Neuron (in vitro differentiated cells): ENCODE results near the gene FOXE1.

Experiments
- H2AFZ ChIP-seq: one replicate; pipeline ENCODE4 v1.6.1; 2013; ENCODE audit warnings: low read depth, mild to moderate bottlenecking, inconsistent platforms, low read length, moderate library complexity
- H3K27me3 ChIP-seq: one replicate; pipeline ENCODE4 v1.6.1; 2013; ENCODE audit warnings: low read length; ENCODE audit not compliant: insufficient read depth
- H3K36me3 ChIP-seq: one replicate; pipeline ENCODE4 v1.6.1; 2013; ENCODE audit warnings: low read length; ENCODE audit not compliant: insufficient read depth
- H3K4me1 ChIP-seq: one replicate; pipeline ENCODE4 v1.6.1; 2013; ENCODE audit warnings: low read length; ENCODE audit not compliant: insufficient read depth
- H3K4me3 ChIP-seq: 2 replicates; pipeline ENCODE4 v1.5.1; 2013; ENCODE audit warnings: mild to moderate bottlenecking, low read length, moderate library complexity
- H3K9me3 ChIP-seq: one replicate; pipeline ENCODE4 v1.6.1; 2013; ENCODE audit warnings: low read length

Gene FOXE1

DNA sequence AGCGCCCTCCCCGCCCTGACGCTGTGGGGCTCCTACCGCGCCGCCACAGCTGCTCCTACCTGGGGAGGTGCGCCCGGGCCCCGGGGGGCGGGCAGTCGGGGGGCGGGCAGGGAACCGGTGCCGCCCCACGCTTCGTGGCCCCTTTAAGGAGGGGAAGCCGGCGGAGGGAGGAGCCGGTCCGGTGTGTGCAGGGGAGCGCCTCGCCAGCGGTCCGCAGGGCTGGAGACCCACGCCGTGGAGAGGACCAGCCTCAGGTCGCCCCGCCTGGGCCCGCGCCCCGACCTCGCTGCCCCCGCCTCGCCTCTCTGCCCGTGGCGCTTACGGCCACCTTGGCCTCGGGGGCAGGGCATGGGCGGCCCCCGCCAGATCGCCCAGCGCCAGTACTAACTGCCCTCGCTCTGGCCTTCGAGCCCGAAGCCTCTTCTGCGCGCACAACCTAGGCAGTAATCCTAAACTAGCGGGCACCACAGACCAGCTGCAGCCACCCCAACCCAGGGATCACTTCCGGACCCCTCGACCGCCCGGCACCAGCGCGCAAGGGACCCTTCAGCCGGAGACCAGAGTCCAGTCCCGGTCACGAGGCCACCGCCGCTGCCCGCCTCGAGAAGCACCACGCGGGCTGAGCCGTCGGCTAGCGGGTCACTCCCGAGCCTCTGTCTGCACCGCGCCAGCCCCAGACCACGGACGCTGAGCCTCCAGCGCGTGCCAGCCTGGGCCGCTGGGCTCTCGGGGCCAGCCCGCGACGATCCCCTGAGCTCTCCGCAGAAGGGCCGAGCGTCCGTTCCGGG lies at the start of gene FOXE1:
TSS of gene FOXE1 (plus strand) at position 171 of the 788 bp plus-strand sequence. CDS start 689 bp downstream, outside the sequence.
- Histone ChIP-seq H3K27me3 (peaks cover 98% of the 10 kb centered on the region), H3K36me3 (no peaks in the 10 kb centered on the region), H3K4me1 (no peaks in the 10 kb centered on the region), H3K4me3 (peak within 1 kb of the TSS; percentile 29), H3K9me3 (peaks cover 11% of the 10 kb centered on the region), H2AFZ (peak within 1 kb of the TSS; percentile 34)

DNA sequence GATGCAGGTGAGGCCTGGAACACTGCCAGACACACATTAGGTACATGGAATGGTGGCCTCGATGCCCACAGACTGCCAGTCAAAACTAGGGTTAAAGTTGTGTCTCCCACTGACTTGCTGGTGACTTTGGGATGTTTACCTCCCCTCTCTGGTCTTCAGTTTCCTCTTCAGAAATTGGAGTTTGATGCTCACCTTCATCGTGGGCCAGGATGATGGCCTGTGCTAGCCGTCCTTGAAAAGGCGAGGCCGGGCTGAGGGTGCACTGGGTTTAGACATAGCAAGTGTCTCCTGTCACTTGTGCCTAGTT lies 49.0 kb upstream of the FOXE1 start:
- Histone ChIP-seq H3K27me3 (peaks cover 45% of the 10 kb centered on the region), H3K4me3 (peak overlapping the region; percentile 72), H3K4me1 (peaks cover 3% of the 10 kb centered on the region)

DNA sequence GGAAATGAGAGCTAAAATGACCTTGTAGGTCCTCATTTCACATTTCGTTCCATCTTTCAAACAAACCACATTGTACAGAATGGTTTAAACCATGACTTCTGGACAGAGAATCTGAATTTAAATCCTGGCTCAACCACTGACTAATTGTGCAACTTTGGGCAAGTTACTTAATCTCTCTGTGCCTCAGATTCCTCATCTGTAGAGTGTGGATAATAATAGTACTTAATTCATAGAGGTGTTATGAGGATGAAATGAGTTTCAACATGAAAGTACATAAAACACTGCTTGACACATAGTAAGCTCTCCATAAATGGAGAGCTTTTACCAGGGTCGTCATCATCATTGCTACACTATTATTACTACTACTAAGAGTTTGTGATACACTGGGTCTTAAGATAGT lies 46.3 kb upstream of the FOXE1 start:
- no peak overlapping the region for H3K4me3 ChIP-seq
- no peak overlapping the region for H2AFZ ChIP-seq
- H3K36me3 ChIP-seq = no peaks in the 10 kb centered on the region
- peaks cover 3% of the 10 kb centered on the region for H3K4me1 ChIP-seq
- peaks cover 47% of the 10 kb centered on the region for H3K27me3 ChIP-seq
- H3K9me3 ChIP-seq = no peaks in the 10 kb centered on the region

More for the DNA sequence above, 49.0 kb upstream of the FOXE1 start:
- Histone ChIP-seq H2AFZ (peak overlapping the region; percentile 99), H3K9me3 (no peaks in the 10 kb centered on the region), H3K36me3 (no peaks in the 10 kb centered on the region)

DNA sequence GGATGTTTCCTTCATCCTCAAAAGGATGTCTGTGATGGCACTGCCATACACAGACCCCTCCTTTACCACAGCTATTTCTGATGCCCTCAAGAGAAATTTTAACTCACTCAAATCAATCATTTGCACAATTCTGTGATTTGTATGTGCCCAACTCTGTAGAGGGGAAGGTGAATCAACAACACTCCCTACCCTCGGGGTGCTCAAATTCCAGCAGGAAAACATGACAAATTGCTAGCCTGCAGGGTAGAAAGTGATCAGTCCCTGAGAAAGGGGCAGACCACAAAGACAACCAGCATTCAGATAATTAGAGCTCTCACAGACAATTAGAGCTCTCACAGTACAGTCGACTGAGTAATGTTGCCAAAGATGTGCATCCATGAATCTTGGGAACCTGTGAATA lies 45.3 kb upstream of the FOXE1 start:
- H2AFZ ChIP-seq = no peak overlapping the region
- H3K27me3 ChIP-seq = peaks cover 40% of the 10 kb centered on the region
- no peak overlapping the region for H3K4me3 ChIP-seq
- peaks cover 3% of the 10 kb centered on the region for H3K4me1 ChIP-seq
- no peaks in the 10 kb centered on the region for H3K9me3 ChIP-seq
- no peaks in the 10 kb centered on the region for H3K36me3 ChIP-seq

DNA sequence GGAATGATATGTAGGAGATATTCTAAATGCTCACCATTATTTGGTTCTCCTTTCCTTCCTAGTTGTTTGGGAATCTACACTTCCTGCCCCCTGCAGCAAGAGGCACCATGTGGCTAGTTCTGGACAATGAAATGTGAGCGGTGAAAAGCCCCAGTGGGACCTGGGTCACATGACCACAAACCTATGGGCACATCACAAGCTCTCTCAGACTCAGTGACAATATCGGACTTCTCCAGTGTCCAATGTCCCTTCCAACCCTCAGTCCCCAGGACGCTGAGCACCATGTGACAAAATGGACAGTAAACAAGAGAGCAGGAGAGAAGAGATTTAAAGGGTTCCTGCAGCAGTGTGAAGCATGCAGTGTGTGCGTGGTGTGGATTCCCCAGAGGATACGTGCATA lies 44.6 kb upstream of the FOXE1 start:
- Histone ChIP-seq H3K36me3 (no peaks in the 10 kb centered on the region), H3K27me3 (peaks cover 38% of the 10 kb centered on the region), H3K4me3 (no peak overlapping the region), H3K4me1 (no peaks in the 10 kb centered on the region), H2AFZ (no peak overlapping the region), H3K9me3 (no peaks in the 10 kb centered on the region)

DNA sequence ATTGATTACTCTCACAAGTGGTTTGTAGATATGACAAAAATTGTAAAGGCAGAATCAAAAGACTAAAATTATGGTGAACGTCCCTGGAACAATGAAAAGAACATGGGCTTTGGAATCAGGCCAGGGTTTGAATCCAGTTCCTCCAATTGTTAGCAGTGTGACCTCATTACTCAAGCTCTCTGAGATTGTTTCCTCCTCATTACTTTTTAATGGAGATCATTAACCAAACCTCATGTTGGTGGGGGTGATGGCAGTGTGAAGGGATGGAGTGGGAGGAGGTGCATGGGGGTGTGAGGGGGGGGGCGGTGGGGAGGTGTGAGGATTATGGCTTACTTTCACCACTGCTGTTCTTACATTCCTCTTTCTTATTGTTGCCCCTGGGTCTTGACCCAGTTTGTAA lies 44.1 kb upstream of the FOXE1 start:
- Histone ChIP-seq H3K27me3 (peaks cover 36% of the 10 kb centered on the region), H3K4me3 (no peak overlapping the region), H3K4me1 (no peaks in the 10 kb centered on the region), H3K36me3 (no peaks in the 10 kb centered on the region), H3K9me3 (no peaks in the 10 kb centered on the region), H2AFZ (no peak overlapping the region)

DNA sequence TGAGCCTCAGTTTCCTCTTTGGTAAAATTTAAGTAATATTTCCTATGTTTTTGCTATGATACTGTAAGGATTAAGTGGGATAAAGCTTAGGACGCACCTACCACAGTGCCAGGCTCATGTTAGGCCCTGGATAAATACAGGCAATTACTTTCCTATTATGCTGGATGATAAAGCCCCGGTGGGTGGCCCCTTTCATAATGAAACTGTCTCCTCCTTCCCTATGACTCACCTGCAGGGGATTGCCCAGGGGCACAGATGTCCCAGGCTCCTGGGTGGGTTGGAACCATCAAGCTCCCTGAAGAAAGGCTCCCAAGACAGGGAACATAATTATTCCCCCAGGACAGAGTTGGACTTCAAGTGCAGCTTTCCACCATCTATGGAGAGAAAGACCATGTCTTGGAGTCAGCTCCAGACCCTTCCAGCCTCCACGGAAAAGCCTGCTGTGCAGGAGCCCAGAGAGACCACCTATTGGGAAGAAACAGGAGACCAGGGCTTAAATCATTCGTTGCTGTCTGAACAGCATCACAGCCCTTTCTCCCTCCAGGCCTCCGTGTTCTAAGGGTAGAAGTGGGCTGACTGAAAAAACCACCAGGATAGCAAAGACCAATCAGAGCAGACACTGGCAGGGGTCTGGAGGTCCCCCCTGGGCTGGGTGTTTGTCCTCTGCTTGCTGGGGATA lies 43.2 kb upstream of the FOXE1 start:
- Histone ChIP-seq H2AFZ (no peak overlapping the region), H3K4me3 (no peak overlapping the region), H3K4me1 (no peaks in the 10 kb centered on the region), H3K36me3 (no peaks in the 10 kb centered on the region), H3K27me3 (peaks cover 28% of the 10 kb centered on the region), H3K9me3 (no peaks in the 10 kb centered on the region)

DNA sequence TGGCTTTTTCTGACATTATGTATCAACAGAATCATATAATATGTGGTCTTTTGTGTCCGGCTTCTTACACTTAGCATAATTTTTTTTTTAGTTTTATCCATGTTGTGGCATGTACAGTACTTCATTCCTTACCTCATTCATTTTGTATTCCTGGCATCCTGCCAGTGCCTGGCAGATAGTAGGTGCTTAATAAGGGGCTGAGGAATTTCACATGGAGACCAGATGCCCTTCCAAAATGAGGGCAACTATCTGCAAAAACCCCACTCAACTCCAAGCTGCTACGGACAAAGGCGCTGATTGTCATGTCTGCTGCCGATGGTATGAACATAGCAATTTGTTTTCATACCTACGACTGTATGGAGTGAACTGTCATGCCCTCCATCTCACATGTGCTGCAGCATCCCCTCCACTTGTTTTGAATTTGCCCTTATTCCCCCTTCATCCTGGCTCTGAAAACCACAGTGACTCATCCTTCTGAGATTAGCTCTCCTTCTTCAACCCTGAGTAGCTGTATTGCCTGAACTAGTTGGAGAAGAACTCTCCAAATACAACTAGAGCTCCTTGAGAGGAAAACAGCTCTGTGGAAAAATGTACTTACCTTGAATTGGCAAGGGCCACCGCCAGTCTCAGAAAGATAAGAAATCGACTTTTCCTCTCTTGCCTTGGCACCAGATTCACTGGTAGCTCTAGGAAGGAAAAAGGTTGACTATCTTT lies 41.3 kb upstream of the FOXE1 start:
- Histone ChIP-seq H3K9me3 (no peaks in the 10 kb centered on the region), H3K27me3 (peaks cover 23% of the 10 kb centered on the region), H3K36me3 (no peaks in the 10 kb centered on the region), H3K4me1 (no peaks in the 10 kb centered on the region), H3K4me3 (no peak overlapping the region), H2AFZ (no peak overlapping the region)

DNA sequence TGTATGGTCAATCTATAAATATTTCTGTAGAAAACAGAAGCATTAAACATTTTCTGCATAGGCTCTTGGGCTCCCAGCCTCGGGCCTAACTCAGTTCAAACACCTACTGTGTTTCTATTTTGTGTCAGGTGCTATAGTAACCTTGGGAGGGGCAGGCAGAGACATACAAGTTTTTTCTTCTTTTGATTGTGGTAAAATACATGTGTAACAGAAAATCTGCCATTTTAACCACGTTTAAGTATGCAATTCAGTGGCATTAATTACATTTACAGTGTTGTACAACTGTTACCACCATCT lies 40.8 kb upstream of the FOXE1 start:
- Histone ChIP-seq H2AFZ (no peak overlapping the region), H3K4me3 (no peak overlapping the region), H3K27me3 (peaks cover 21% of the 10 kb centered on the region), H3K4me1 (no peaks in the 10 kb centered on the region), H3K36me3 (no peaks in the 10 kb centered on the region), H3K9me3 (no peaks in the 10 kb centered on the region)

DNA sequence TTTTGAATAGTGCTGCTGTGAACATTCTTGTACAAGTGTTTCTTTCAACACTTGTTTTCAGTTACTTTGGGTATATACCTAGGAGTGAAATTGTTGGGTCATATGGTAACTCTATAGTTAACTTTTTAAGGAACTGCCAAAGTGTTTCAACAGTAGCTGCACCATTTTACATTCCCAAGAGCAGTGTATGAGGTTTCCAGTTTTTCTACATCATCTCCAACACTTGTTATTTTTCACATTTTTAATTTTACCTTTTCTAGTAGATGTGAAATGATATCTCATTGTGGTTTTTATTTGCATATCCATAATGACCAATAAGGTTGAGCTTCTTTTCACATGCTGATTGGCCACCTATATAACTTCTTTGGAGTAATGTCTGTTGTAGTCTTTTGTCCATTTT lies 40.0 kb upstream of the FOXE1 start:
- Histone ChIP-seq H3K4me1 (no peaks in the 10 kb centered on the region), H3K27me3 (peaks cover 26% of the 10 kb centered on the region), H2AFZ (no peak overlapping the region), H3K9me3 (no peaks in the 10 kb centered on the region), H3K4me3 (no peak overlapping the region), H3K36me3 (no peaks in the 10 kb centered on the region)

DNA sequence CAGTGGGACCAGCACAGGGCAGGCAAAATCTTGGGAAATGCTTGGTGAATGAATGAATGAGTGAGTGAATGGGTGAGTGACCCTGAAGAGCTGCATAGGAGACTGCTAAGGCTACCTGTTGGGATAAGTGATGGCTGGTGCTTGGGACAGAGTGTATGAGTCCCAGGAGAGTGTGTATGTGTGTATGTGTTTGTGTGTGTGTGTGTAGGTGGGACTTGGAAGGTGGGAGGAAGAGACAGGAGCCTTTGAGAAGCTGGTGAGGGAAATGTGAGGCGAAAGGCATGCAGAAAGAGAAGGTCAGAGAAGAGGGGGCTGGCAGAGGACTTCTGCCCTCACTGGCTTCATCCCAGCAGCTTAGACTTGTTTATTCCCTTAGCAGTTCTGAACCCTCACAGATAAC lies 33.3 kb upstream of the FOXE1 start:
- Histone ChIP-seq H3K4me3 (no peak overlapping the region), H3K9me3 (no peaks in the 10 kb centered on the region), H3K4me1 (no peaks in the 10 kb centered on the region), H2AFZ (no peak overlapping the region), H3K27me3 (peaks cover 29% of the 10 kb centered on the region), H3K36me3 (no peaks in the 10 kb centered on the region)

DNA sequence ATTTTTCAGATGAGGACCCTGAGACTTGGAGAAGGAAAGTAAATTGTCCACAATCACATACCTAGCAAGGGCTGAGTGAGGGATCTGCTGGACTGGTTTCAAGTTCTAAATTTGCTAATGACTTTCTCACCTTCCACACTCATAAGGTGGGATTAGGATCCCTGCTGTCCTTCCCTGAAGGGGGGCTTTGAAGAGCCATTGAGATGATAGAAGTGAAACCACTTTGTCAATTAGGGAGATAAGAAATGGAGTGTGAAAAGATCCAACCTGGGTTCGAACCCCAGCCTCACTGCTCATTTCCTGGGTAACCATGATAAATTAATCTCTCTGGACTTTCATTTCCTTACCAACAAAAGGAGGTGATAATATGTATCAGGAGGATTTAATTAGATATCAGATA lies 32.7 kb upstream of the FOXE1 start:
- H3K9me3 ChIP-seq = no peaks in the 10 kb centered on the region
- no peaks in the 10 kb centered on the region for H3K4me1 ChIP-seq
- H2AFZ ChIP-seq = no peak overlapping the region
- no peak overlapping the region for H3K4me3 ChIP-seq
- H3K36me3 ChIP-seq = no peaks in the 10 kb centered on the region
- H3K27me3 ChIP-seq = peaks cover 29% of the 10 kb centered on the region
